ENCODE measurements around the gene HYAL3. TPM values are rescaled to one million over a fixed set of nuclear protein-coding genes. Genes with fewer than 3 reads are reported as not detected.

HYAL3 gene
- total RNA-seq, 6 donors from 2014 or later: 0.33 to 5.7 (median 3.1) TPM

- H3K4me3 ChIP-seq: peak overlapping the region in 1 of 4 donors; percentile 75
Measured at GRCh38 chr3:50334339-50335075, 35.3 kb upstream of the HYAL3 start.

DNA sequence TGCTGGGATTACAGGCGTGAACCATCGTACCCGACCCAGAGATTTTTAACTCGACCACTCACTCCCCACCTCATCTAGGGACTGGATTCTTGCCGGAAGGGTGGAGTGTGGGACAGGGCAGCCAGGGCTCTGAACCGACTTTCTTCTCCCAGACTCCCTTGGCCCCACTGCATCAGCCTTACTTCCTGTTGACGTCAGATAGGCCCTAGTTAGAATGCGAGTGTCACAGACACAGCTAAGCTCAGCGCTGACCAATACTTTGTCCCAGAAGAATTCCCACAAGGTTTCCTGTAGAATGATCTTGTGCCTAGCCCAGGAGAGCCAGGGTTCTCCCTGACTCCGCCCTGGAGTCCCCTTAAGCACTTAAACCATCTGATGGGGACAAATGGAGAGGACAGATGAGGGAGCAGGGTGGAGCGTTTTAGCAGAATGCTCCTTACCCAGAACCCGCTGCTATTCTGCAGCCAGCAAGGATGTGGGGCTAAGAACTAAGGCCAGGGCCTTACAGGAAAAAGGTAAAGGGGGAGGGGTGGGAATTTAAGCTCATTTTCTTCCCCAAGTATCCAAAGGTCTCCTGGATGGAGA, 34.6 kb upstream of the HYAL3 start:
- no peaks in the 10 kb centered on the region for H3K27me3 ChIP-seq
- TF ChIP-seq EP300 (IDR thresholded peaks at IDR 0.05) (peak in 2 of 4 donors; percentile 61 to 86), POLR2A (IDR thresholded peaks at IDR 0.05) (peak in 1 of 4 donors; percentile 31), POLR2AphosphoS5 (IDR thresholded peaks at IDR 0.05) (peak; percentile 71 to 80), CTCF (IDR thresholded peaks at IDR 0.05) (no peak)
- H3K4me1 ChIP-seq: peaks cover 45 to 64% (median 47%) of the 10 kb centered on the region in 4 donors
- H3K4me3 ChIP-seq: peak overlapping the region in 1 of 4 donors; percentile 75
- WGBS, 2 donors: 34 to 61% methylated on average over 12 of the region's 12 CpGs
- H3K9me3 ChIP-seq: no peaks in the 10 kb centered on the region
- peak overlapping the region; percentile 79 to 97 (median 94) for H3K27ac ChIP-seq
- DNase-seq: no peak
- peaks cover 24 to 38% (median 32%) of the 10 kb centered on the region in 4 donors for H3K36me3 ChIP-seq
- peak in 1 of 2 donors; percentile 18 for ATAC-seq (ENCODE audit: low FRiP score in 2 of 2)

More at GRCh38 chr3:50334339-50335075, 35.3 kb upstream of the HYAL3 start:
- WGBS, 2 donors: 49 to 53% methylated on average over 4 to 5 of the region's 5 CpGs
- Histone ChIP-seq H3K27ac (peak overlapping the region; percentile 92 to 99 (median 96)), H3K4me1 (peaks cover 49 to 62% (median 51%) of the 10 kb centered on the region in 4 donors), H3K36me3 (peaks cover 24 to 32% (median 28%) of the 10 kb centered on the region in 4 donors), H3K9me3 (no peaks in the 10 kb centered on the region), H3K27me3 (no peaks in the 10 kb centered on the region)
- TF ChIP-seq POLR2A (IDR thresholded peaks at IDR 0.05) (no peak), CTCF (IDR thresholded peaks at IDR 0.05) (no peak), POLR2AphosphoS5 (IDR thresholded peaks at IDR 0.05) (peak in 1 of 2 donors; percentile 14)
- DNase-seq: no peak
- no peak for ATAC-seq (ENCODE audit: low FRiP score in 2 of 2)

GRCh38 chr3:50331364-50331907, 32.2 kb upstream of the HYAL3 start:
- Histone ChIP-seq H3K4me1 (peaks cover 45 to 68% (median 49%) of the 10 kb centered on the region in 4 donors), H3K27me3 (no peaks in the 10 kb centered on the region), H3K4me3 (no peak overlapping the region), H3K36me3 (peaks cover 24 to 39% (median 33%) of the 10 kb centered on the region in 4 donors), H3K27ac (no peak overlapping the region), H3K9me3 (no peaks in the 10 kb centered on the region)
- ATAC-seq (ENCODE audit: low FRiP score in 2 of 2): no peak
- 95 to 96% methylated on average over 19 of the region's 19 CpGs for WGBS, 2 donors
- TF ChIP-seq POLR2AphosphoS5 (IDR thresholded peaks at IDR 0.05) (no peak), POLR2A (IDR thresholded peaks at IDR 0.05) (no peak), CTCF (IDR thresholded peaks at IDR 0.05) (no peak), EP300 (IDR thresholded peaks at IDR 0.05) (no peak)
- DNase-seq: peak in 1 of 2 donors; percentile 76

DNA sequence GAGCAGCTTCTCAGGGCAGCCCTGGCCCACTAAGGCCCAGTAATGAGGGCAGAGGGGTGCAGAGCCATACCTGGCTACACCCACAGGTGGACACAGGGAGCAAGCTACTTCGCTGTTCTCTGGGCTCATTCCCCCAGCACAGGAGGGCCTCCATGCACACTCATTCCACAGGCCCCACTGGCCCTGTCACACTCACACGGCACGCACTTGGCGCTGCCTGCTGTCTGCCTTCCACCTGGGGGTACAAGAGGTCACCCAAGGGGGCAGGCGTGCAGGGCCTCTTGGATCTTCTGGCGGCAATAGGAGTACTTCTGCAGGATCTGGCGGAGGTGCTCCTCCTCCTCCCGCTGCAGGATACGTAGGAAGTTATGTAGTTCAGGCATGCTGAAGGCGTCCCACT, 31.1 kb upstream of the HYAL3 start:
- no peak overlapping the region for H3K27ac ChIP-seq
- no peak for TF ChIP-seq EP300 (IDR thresholded peaks at IDR 0.05)
- no peak for TF ChIP-seq POLR2A (IDR thresholded peaks at IDR 0.05)
- no peak for TF ChIP-seq CTCF (IDR thresholded peaks at IDR 0.05)
- no peak for TF ChIP-seq POLR2AphosphoS5 (IDR thresholded peaks at IDR 0.05)
- ATAC-seq (ENCODE audit: low FRiP score in 2 of 2) (no peak), DNase-seq (no peak)
- no peaks in the 10 kb centered on the region for H3K27me3 ChIP-seq
- H3K9me3 ChIP-seq: no peaks in the 10 kb centered on the region
- peaks cover 24 to 50% (median 42%) of the 10 kb centered on the region in 4 donors for H3K36me3 ChIP-seq
- 90% methylated on average over 10 of the region's 10 CpGs; no CpG with 5 or more reads in 1 of the 2 donors for WGBS, 2 donors
- no peak overlapping the region for H3K4me3 ChIP-seq
- H3K4me1 ChIP-seq: peaks cover 40 to 66% (median 45%) of the 10 kb centered on the region in 4 donors

Data from upper lobe of left lung (tissue), 6 donors.